ENCODE measurements around the gene TMEM178A. TPM values are rescaled to one million over a fixed set of nuclear protein-coding genes. Genes with fewer than 3 reads are reported as not detected.

The TMEM178A gene
- total and polyA plus RNA-seq, 2 of the 8 experiments (the other 6 are each of a cell fraction or from before 2014, with no cell fraction given): 11.2 to 14.9 TPM

GRCh38 chr2:39623917-39624316 lies 41.8 kb upstream of the TMEM178A start (continued):
- no peak for TF ChIP-seq CHD7 (IDR thresholded peaks at IDR 0.05; ENCODE audit: insufficient replicate concordance, low read length)
- no peak for TF ChIP-seq KDM1A (IDR thresholded peaks at IDR 0.05; ENCODE audit: borderline replicate concordance, low read length)
- no peak for TF ChIP-seq BCL11A (IDR thresholded peaks at IDR 0.05; ENCODE audit: low read depth in 2 of 2, low read length in 2 of 2)
- TF ChIP-seq, protein P1, sequence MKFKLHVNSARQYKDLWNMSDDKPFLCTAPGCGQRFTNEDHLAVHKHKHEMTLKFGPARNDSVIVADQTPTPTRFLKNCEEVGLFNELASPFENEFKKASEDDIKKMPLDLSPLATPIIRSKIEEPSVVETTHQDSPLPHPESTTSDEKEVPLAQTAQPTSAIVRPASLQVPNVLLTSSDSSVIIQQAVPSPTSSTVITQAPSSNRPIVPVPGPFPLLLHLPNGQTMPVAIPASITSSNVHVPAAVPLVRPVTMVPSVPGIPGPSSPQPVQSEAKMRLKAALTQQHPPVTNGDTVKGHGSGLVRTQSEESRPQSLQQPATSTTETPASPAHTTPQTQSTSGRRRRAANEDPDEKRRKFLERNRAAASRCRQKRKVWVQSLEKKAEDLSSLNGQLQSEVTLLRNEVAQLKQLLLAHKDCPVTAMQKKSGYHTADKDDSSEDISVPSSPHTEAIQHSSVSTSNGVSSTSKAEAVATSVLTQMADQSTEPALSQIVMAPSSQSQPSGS (IDR thresholded peaks at IDR 0.05; ENCODE audit: low read length): no peak
- TF ChIP-seq ZNF274 (IDR thresholded peaks at IDR 0.05; ENCODE audit: borderline replicate concordance, extremely low read depth, low read length): no peak
- TF ChIP-seq CBX5 (IDR thresholded peaks at IDR 0.05; ENCODE audit: low read depth, low read length): no peak

All from H1 (cell line).